SK-N-SH (cell line): ENCODE measurements around the gene UBTD2. TPM values are rescaled to one million over a fixed set of nuclear protein-coding genes. Genes with fewer than 3 reads are reported as not detected.

Source experiments
- CTCF ChIA-PET: fragments of 300-600, 350-600 bp; formaldehyde crosslinking; extraction: SDS; loops from one replicate; lab custom pipeline; 2021; lab: Yijun Ruan, JAX
- POLR2A ChIA-PET: fragments of 350-600 bp; sonication (Branson Sonifier 250); formaldehyde crosslinking; extraction: SDS; loops from one replicate; lab custom pipeline; 2020; ENCODE audit warnings: antibody characterized with exemption, inconsistent platforms; lab: Yijun Ruan, JAX
- DNase-seq: peaks from one replicate; pipeline ENCODE4 v3.0.0; 2012
- H2AFZ ChIP-seq: fragments of 200-600 bp; sonication (generic); 2 replicates; pipeline ENCODE4 v1.8.1; 2016; ENCODE audit warnings: antibody characterized with exemption, mild to moderate bottlenecking, low read depth
- H3F3A ChIP-seq: fragments of 200-600 bp; sonication (generic); replicated peaks from 2 replicates; pipeline ENCODE3; 2016; ENCODE audit warnings: antibody characterized with exemption, mild to moderate bottlenecking; ENCODE audit not compliant: insufficient read depth
- H3K27ac ChIP-seq, 2 experiments: fragments of 200-500 bp in 1 of 2; fragments of 200-600 bp in 1 of 2; sonication (Bioruptor generic) in 1 of 2; sonication (generic), shearing (Covaris generic) in 1 of 2; 2 replicates each; pipeline versions ENCODE4 v1.5.1 to v1.6.1; 2014 to 2016; ENCODE audit warnings: low read depth in 2 of 2, inconsistent platforms in 1 of 2, low read length in 1 of 2, mild to moderate bottlenecking in 1 of 2, mixed read lengths in 1 of 2
- H3K27me3 ChIP-seq: fragments of 200-600 bp; sonication (generic), shearing (Covaris generic); 2 replicates; pipeline ENCODE4 v1.6.1; 2016; ENCODE audit warnings: mixed run types; ENCODE audit not compliant: insufficient read depth
- H3K36me3 ChIP-seq, 2 experiments: fragments of 200-500 bp in 1 of 2; fragments of 200-600 bp in 1 of 2; sonication (Bioruptor generic) in 1 of 2; sonication (generic) in 1 of 2; replicated peaks in 1 of 2; 2 replicates each; pipeline versions ENCODE3 to v1.5.1; 2014 to 2016; ENCODE audit warnings: low read length in 1 of 2, mild to moderate bottlenecking in 1 of 2; ENCODE audit not compliant: insufficient read depth in 2 of 2, control insufficient read depth in 1 of 2
- H3K4me1 ChIP-seq, 2 experiments: fragments of 200-500 bp in 1 of 2; fragments of 200-600 bp in 1 of 2; sonication (Bioruptor generic) in 1 of 2; sonication (generic), shearing (Covaris generic) in 1 of 2; 2 replicates each; pipeline versions ENCODE4 v1.5.1 to v1.6.1; 2014 to 2016; ENCODE audit warnings: low read depth in 1 of 2, low read length in 1 of 2, mixed run types in 1 of 2; ENCODE audit not compliant: insufficient read depth in 2 of 2, control insufficient read depth in 1 of 2
- H3K4me2 ChIP-seq: fragments of 200-600 bp; sonication (generic), shearing (Covaris generic); 2 replicates; pipeline ENCODE4 v1.6.1; 2017; ENCODE audit warnings: mixed run types
- H3K4me3 ChIP-seq, 2 experiments: fragments of 200-500 bp in 1 of 2; fragments of 200-600 bp in 1 of 2; sonication (Bioruptor generic) in 1 of 2; sonication (generic), shearing (Covaris generic) in 1 of 2; 2 replicates each; pipeline versions ENCODE4 v1.5.1 to v1.8.1; 2014 to 2016; ENCODE audit warnings: low read depth in 2 of 2, inconsistent platforms in 1 of 2, low read length in 1 of 2, mild to moderate bottlenecking in 1 of 2, mixed read lengths in 1 of 2, moderate library complexity in 1 of 2
- H3K79me2 ChIP-seq: fragments of 200-600 bp; sonication (generic); 2 replicates; pipeline ENCODE4 v1.8.1; 2017; ENCODE audit warnings: mild to moderate bottlenecking; ENCODE audit not compliant: insufficient read depth
- H3K9ac ChIP-seq: fragments of 200-600 bp; sonication (generic); 2 replicates; pipeline ENCODE4 v1.6.1; 2017; ENCODE audit warnings: mixed run types
- H3K9me2 ChIP-seq: fragments of 200-600 bp; sonication (generic); 2 replicates; pipeline ENCODE4 v1.6.1; 2017; ENCODE audit warnings: mixed run types
- H3K9me3 ChIP-seq: fragments of 200-600 bp; sonication (generic); 2 replicates; pipeline ENCODE4 v1.6.1; 2017; ENCODE audit warnings: mixed run types, mild to moderate bottlenecking, moderate library complexity
- H4K20me1 ChIP-seq: fragments of 200-600 bp; sonication (generic); 2 replicates; pipeline ENCODE4 v1.6.1; 2017; ENCODE audit warnings: mild to moderate bottlenecking, mixed run types; ENCODE audit not compliant: insufficient read depth
- ELF1 ChIP-seq: IDR thresholded peaks from 2 replicates; pipeline ENCODE4 v1.4.0; 2012
- EP300 ChIP-seq, 2 experiments: IDR thresholded peaks; 2 replicates each; pipeline versions ENCODE4 v1.4.0 to v1.6.1; 2012; ENCODE audit warnings: borderline replicate concordance in 1 of 2, low read depth in 1 of 2, low read length in 1 of 2
- EZH2phosphoT487 ChIP-seq: fragments of 200-600 bp; sonication (generic); IDR thresholded peaks from 2 replicates; pipeline ENCODE4 v1.6.1; 2017; ENCODE audit warnings: low read depth, mixed run types, mild to moderate bottlenecking, antibody characterized with exemption, moderate library complexity, borderline replicate concordance
- FOXM1 ChIP-seq: IDR thresholded peaks from 2 replicates; pipeline ENCODE4 v1.4.0; 2012; ENCODE audit warnings: low read depth, mild to moderate bottlenecking
- IRF3 ChIP-seq: fragments of 150-350 bp; IDR thresholded peaks from 2 replicates; pipeline ENCODE4 v1.6.1; 2016; ENCODE audit warnings: mild to moderate bottlenecking, low read depth, low read length
- MXI1 ChIP-seq: IDR thresholded peaks from 2 replicates; pipeline ENCODE4 v1.6.1; 2012; ENCODE audit warnings: mild to moderate bottlenecking, low read depth, low read length, improper control_type of control experiment
- NRF1 ChIP-seq: IDR thresholded peaks from 2 replicates; pipeline ENCODE4 v1.6.1; 2012; ENCODE audit warnings: low read depth, mild to moderate bottlenecking, low read length
- POLR2AphosphoS5 ChIP-seq: IDR thresholded peaks from 2 replicates; pipeline ENCODE4 v1.6.1; 2012; ENCODE audit warnings: low read depth, low read length
- RXRA ChIP-seq: IDR thresholded peaks from 2 replicates; pipeline ENCODE4 v1.4.0; 2012; ENCODE audit warnings: low read depth, mild to moderate bottlenecking, borderline replicate concordance
- SIN3A ChIP-seq: IDR thresholded peaks from 2 replicates; pipeline ENCODE4 v1.6.1; 2012; ENCODE audit warnings: low read depth, mild to moderate bottlenecking, low read length, moderate library complexity, borderline replicate concordance
- SMC3 ChIP-seq: IDR thresholded peaks from 2 replicates; pipeline ENCODE4 v1.6.1; 2012; ENCODE audit warnings: low read depth, low read length, improper control_type of control experiment
- TCF12 ChIP-seq: IDR thresholded peaks from 2 replicates; pipeline ENCODE4 v1.4.0; 2012
- YY1 ChIP-seq: IDR thresholded peaks from 2 replicates; pipeline ENCODE4 v1.4.0; 2012; ENCODE audit warnings: low read depth, mild to moderate bottlenecking
- WGBS: methylation state at CpG from one replicate; pipeline ENCODE4 v1.1.6; 2017; ENCODE audit warnings: low lambda C conversion rate; 5-methylcytosine and 5-hydroxymethylcytosine counted together
- polyA plus RNA-seq, 3 experiments: library from polyadenylated mRNA; depleted of rRNA; stranded (reverse); fragments of >200 nt; gene quantifications; 2 replicates each; pipeline ENCODE4 v1.2.3, GENCODE V29; 2012
- TF ChIP-seq, protein P1 (sequence below): IDR thresholded peaks from 2 replicates; pipeline ENCODE4; 2012
- TF ChIP-seq, protein P2 (sequence below): IDR thresholded peaks from 2 replicates; pipeline ENCODE4 v1.4.0; 2012; ENCODE audit warnings: low read depth, borderline replicate concordance
- TF ChIP-seq, protein P3 (sequence below): IDR thresholded peaks from 2 replicates; pipeline ENCODE4 v1.4.0; 2012; ENCODE audit warnings: low read depth
- TF ChIP-seq, protein P4 (sequence below): IDR thresholded peaks from 2 replicates; pipeline ENCODE4 v1.4.0; 2012; ENCODE audit warnings: low read depth, borderline replicate concordance
- TF ChIP-seq, protein P5 (sequence below): fragments of 150-350 bp; IDR thresholded peaks from 2 replicates; pipeline ENCODE4 v1.6.1; 2017; ENCODE audit warnings: antibody characterized with exemption, low read length, low read depth, borderline replicate concordance

UBTD2 gene
- polyA plus RNA-seq, 1 of the 3 experiments (the other 2 are of a cell fraction), result 13.8 TPM

DNA sequence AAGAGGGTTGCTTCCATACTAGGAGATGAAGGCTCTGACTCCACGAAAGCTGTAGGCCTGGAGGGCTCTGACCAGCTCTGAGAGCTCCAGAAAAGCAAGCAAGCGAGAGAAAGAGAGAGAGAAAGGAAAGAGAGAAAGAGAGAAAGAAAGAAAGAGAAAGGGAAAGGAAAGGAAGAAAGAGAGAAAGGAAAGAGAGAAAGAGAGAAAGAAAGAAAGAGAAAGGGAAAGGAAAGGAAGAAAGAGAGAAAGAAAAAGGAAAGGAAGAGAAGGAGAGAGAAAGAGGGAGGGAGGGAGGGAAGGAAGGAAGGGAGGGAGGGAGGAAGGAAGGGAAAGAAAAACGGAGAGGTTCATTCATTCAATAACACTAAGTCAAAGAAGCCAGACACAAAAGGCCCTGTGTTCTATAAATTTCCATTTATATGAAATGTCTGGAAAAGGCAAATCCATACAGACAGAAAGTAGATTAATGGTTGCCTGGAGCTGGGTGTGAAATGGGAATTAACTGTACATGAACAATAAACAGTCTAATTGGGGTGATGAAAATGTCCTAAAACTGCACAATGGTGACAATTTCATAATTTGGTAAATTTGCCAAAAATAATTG is 93.8 kb downstream of the UBTD2 start:
- H2AFZ ChIP-seq, result no peak overlapping the region; the same call in 1 of the 2 replicates
- no peak overlapping the region for H3K4me2 ChIP-seq
- peaks cover 21% of the 10 kb centered on the region for H3K79me2 ChIP-seq
- DNase-seq, result no peak
- WGBS, result 96% methylated on average over 3 of the region's 3 CpGs
- 0 out of 2 replicates have a peak, but pooled peaks cover 4% of the 10 kb centered on the region for H4K20me1 ChIP-seq
- TF ChIP-seq, protein P1, sequence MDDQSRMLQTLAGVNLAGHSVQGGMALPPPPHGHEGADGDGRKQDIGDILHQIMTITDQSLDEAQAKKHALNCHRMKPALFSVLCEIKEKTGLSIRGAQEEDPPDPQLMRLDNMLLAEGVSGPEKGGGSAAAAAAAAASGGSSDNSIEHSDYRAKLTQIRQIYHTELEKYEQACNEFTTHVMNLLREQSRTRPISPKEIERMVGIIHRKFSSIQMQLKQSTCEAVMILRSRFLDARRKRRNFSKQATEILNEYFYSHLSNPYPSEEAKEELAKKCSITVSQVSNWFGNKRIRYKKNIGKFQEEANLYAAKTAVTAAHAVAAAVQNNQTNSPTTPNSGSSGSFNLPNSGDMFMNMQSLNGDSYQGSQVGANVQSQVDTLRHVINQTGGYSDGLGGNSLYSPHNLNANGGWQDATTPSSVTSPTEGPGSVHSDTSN, result no peak
- no peak for TF ChIP-seq POLR2AphosphoS5
- no peak for TF ChIP-seq FOXM1
- TF ChIP-seq, protein P2, sequence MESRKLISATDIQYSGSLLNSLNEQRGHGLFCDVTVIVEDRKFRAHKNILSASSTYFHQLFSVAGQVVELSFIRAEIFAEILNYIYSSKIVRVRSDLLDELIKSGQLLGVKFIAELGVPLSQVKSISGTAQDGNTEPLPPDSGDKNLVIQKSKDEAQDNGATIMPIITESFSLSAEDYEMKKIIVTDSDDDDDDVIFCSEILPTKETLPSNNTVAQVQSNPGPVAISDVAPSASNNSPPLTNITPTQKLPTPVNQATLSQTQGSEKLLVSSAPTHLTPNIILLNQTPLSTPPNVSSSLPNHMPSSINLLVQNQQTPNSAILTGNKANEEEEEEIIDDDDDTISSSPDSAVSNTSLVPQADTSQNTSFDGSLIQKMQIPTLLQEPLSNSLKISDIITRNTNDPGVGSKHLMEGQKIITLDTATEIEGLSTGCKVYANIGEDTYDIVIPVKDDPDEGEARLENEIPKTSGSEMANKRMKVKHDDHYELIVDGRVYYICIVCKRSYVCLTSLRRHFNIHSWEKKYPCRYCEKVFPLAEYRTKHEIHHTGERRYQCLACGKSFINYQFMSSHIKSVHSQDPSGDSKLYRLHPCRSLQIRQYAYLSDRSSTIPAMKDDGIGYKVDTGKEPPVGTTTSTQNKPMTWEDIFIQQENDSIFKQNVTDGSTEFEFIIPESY, result no peak
- TF ChIP-seq, protein P3, sequence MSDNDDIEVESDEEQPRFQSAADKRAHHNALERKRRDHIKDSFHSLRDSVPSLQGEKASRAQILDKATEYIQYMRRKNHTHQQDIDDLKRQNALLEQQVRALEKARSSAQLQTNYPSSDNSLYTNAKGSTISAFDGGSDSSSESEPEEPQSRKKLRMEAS, result no peak
- TF ChIP-seq SIN3A, result no peak
- no peak for TF ChIP-seq MXI1
- TF ChIP-seq RXRA, result no peak
- no peak for TF ChIP-seq ELF1
- TF ChIP-seq, protein P4, sequence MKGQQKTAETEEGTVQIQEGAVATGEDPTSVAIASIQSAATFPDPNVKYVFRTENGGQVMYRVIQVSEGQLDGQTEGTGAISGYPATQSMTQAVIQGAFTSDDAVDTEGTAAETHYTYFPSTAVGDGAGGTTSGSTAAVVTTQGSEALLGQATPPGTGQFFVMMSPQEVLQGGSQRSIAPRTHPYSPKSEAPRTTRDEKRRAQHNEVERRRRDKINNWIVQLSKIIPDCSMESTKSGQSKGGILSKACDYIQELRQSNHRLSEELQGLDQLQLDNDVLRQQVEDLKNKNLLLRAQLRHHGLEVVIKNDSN, result no peak
- no peak for TF ChIP-seq IRF3
- TF ChIP-seq NRF1, result no peak
- TF ChIP-seq, protein P5, sequence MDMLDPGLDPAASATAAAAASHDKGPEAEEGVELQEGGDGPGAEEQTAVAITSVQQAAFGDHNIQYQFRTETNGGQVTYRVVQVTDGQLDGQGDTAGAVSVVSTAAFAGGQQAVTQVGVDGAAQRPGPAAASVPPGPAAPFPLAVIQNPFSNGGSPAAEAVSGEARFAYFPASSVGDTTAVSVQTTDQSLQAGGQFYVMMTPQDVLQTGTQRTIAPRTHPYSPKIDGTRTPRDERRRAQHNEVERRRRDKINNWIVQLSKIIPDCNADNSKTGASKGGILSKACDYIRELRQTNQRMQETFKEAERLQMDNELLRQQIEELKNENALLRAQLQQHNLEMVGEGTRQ, result no peak
- TF ChIP-seq SMC3, result no peak
- no peak for TF ChIP-seq TCF12
- TF ChIP-seq YY1, result no peak
- TF ChIP-seq EP300 (IDR thresholded peaks at IDR 0.05; ENCODE audit: borderline replicate concordance in 1 of 2, low read depth in 1 of 2, low read length in 1 of 2), result no peak
- TF ChIP-seq EZH2phosphoT487, result no peak
- H3K36me3 ChIP-seq, result no peaks in the 10 kb centered on the region
- peaks cover 0 to 5% of the 10 kb centered on the region in 2 experiments; a peak in 1 of 4 replicates for H3K4me1 ChIP-seq
- POLR2A ChIA-PET, result interaction anchor here (0.6 kb wide), 1 partner anchor 191 kb away, joined by 4 read pairs; no protein-coding TSS in a partner anchor
- no peaks in the 10 kb centered on the region for H3K9me3 ChIP-seq
- CTCF ChIA-PET, result interaction anchor here (1.0 to 5.8 kb wide), 22 partner anchors 9 to 281 kb away, joined by 3 to 60 read pairs (median 10); partner anchors contain the start of gene UBTD2
- no peak overlapping the region for H3K27ac ChIP-seq
- peaks cover 15% of the 10 kb centered on the region for H3F3A ChIP-seq
- H3K9ac ChIP-seq, result no peak overlapping the region
- no peak overlapping the region for H3K4me3 ChIP-seq
- H3K27me3 ChIP-seq, result no peaks in the 10 kb centered on the region
- H3K9me2 ChIP-seq, result no peaks in the 10 kb centered on the region
